ENCODE results near the gene LSM5.

The LSM5 gene

DNA sequence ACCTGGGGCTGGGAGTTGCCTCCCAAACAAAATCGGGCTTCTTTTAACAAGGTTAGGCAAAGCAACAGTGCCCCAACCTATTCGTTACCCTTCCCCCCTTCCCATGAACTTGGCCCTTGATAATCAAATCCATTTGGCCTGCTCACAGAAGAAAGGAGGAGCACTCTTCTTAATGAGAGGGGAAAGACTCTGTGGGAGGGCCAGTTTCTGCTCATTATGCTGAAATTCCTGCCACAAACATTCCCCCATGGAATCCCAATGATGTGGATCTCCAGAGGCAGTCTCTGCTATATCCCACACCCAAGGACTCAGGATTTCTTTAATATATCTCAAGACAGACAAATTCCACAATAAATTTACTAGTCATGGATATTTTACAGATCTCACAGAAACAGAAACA lies 43.0 kb downstream of the LSM5 start:
- H3K4me3 ChIP-seq (ENCODE audit: control insufficient read depth, low read depth, low read length): no peak overlapping the region
- TF ChIP-seq, protein P1, sequence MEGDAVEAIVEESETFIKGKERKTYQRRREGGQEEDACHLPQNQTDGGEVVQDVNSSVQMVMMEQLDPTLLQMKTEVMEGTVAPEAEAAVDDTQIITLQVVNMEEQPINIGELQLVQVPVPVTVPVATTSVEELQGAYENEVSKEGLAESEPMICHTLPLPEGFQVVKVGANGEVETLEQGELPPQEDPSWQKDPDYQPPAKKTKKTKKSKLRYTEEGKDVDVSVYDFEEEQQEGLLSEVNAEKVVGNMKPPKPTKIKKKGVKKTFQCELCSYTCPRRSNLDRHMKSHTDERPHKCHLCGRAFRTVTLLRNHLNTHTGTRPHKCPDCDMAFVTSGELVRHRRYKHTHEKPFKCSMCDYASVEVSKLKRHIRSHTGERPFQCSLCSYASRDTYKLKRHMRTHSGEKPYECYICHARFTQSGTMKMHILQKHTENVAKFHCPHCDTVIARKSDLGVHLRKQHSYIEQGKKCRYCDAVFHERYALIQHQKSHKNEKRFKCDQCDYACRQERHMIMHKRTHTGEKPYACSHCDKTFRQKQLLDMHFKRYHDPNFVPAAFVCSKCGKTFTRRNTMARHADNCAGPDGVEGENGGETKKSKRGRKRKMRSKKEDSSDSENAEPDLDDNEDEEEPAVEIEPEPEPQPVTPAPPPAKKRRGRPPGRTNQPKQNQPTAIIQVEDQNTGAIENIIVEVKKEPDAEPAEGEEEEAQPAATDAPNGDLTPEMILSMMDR (IDR thresholded peaks at IDR 0.05; ENCODE audit: control insufficient read depth, insufficient read depth, low read depth, low read length, missing control alignments): no peak
- DNase-seq (ENCODE audit: low read depth): no peak

DNA sequence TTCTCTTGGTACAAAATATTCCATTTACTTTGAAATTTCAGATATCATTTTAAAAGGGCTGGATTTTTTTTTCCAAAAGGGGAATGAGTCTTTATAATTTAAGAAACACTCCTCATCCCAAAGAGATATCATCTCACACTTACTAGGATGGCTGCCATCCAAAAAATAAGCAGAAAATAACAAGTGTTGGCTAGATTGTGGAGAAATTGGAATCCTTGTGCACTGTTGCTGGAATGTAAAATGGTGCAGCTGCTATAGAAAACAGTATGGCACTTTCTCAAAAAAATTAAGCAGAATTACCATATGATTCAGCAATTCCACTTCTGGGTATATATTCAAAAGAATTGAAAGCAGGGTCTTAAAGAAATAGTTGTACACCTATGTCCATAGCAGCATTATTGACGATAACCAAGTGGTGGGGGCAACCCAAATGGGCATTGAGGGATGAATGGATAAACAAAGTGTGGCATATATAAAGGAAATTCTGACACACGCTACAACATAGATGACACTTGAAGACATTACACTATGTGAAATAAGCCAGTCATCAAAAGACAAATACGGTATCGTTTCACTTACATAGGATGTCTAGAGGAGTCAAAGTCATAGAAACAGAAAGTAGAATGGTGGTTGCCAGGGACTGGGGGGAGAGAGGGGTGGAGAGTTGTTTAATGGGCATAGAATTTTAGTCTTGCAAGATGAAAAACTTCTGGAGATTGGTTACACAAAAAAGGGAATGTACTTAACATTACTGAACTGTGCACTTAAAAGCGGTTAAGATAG lies 53.8 kb downstream of the LSM5 start:
- no peak overlapping the region for H3K4me3 ChIP-seq (ENCODE audit: control insufficient read depth, low read depth, low read length)
- no peak for DNase-seq (ENCODE audit: low read depth)
- TF ChIP-seq, protein P1 (IDR thresholded peaks at IDR 0.05; ENCODE audit: control insufficient read depth, insufficient read depth, low read depth, low read length, missing control alignments): no peak
